Measurements from ENCODE around the gene ZNF439.
"Not testable (repeated sequence)": the region's sequence is repeated elsewhere in the genome, so short reads cannot be mapped to it uniquely, and the experiment has no call there.

Gene ZNF439

DNA sequence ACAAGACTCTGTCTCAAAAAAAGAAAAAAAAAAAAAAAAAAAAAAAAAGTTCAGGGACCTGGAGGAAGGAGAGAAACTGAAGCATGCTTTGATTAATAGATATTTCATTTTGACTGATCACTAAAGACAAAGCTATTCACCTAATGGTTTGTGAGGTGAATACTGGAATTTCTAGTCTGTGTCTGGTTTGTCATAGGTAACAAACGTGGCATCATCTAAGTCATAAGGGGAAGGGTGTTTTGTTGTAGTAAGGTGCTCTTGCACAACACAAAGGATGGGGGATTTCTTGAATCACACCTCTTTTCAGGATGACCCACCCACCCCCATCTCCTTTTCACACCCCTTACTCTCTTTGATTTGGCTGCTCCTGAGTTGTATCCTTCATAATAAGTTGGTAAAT is 25.2 kb downstream of the ZNF439 start:
- no peak overlapping the region for H3K4me3 ChIP-seq (ENCODE audit: low read length)
- no peak for DNase-seq (ENCODE audit: low read depth)
- TF ChIP-seq, protein P1, sequence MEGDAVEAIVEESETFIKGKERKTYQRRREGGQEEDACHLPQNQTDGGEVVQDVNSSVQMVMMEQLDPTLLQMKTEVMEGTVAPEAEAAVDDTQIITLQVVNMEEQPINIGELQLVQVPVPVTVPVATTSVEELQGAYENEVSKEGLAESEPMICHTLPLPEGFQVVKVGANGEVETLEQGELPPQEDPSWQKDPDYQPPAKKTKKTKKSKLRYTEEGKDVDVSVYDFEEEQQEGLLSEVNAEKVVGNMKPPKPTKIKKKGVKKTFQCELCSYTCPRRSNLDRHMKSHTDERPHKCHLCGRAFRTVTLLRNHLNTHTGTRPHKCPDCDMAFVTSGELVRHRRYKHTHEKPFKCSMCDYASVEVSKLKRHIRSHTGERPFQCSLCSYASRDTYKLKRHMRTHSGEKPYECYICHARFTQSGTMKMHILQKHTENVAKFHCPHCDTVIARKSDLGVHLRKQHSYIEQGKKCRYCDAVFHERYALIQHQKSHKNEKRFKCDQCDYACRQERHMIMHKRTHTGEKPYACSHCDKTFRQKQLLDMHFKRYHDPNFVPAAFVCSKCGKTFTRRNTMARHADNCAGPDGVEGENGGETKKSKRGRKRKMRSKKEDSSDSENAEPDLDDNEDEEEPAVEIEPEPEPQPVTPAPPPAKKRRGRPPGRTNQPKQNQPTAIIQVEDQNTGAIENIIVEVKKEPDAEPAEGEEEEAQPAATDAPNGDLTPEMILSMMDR (conservative IDR thresholded peaks at IDR 0.05; ENCODE audit: low read depth, low read length): no peak

DNA sequence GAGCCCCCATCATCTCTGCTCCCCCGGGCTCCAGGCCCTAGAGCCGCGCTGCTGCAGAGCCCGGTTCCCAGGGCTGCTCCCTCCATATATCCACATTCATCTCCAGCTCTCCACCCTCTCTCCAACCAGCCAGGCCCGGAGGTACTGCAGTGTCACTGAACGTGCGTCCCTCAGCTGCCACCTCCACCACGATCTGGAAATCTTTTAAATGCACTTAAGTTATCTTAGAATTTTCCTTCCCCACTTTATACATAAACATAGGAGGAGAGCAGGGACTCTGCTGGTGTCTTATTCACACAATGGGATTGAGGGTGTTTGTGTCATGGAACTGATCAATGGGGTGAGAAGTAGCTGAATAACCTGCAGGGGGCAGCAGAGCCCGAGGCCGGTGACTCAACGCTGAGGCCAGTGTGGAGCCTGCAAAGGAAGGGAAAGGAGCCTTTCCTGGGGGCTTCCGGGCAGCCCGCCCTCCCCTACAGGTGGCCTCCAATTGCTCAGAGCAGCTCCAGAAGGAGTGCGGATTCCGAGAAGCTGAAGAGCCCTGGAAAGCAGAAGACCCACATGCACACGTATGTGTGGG is 31.3 kb downstream of the ZNF439 start:
- not testable (repeated sequence) for H3K4me3 ChIP-seq (ENCODE audit: low read length); DNase-seq (ENCODE audit: low read depth)

GRCh38 chr19:11880598-11880997 is 32.1 kb downstream of the ZNF439 start:
- H3K4me3 ChIP-seq (ENCODE audit: low read length): no peak overlapping the region
- no peak for DNase-seq (ENCODE audit: low read depth)
- TF ChIP-seq, protein P1 (conservative IDR thresholded peaks at IDR 0.05; ENCODE audit: low read depth, low read length): no peak

DNA sequence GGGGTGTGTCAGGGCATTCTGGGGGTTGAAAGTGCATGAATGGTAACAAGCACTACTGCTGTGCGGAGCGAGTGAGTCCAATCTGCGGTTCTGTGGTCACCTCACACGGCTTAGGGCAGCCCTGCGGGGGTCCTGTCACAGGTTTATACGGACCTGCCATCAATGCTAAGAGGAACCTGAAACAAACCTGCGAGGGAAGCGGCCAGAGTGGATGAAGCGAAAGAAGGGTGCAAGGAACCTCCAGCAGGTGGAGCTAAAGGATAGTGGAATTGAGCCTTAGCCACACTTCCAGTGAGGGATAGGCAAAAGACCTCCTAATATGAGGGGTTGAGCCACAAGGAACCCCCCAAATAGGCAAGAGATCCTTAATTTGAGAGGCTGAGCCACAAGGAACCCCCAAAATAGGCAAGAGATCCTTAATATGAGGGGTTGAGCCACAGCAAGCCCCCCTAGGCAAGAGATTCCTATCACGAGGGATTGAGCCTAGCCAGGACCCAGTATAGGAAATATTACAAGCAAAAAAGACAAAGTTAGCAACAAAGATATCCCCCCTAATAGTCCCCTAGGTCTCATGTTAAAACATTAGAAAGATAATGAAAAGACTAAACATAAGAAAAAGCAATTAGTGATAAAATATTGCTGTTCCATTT is 32.8 kb downstream of the ZNF439 start:
- H3K4me3 ChIP-seq (ENCODE audit: low read length): no peak overlapping the region
- TF ChIP-seq, protein P1 (conservative IDR thresholded peaks at IDR 0.05; ENCODE audit: low read depth, low read length): peak; percentile 74
- DNase-seq (ENCODE audit: low read depth): no peak

DNA sequence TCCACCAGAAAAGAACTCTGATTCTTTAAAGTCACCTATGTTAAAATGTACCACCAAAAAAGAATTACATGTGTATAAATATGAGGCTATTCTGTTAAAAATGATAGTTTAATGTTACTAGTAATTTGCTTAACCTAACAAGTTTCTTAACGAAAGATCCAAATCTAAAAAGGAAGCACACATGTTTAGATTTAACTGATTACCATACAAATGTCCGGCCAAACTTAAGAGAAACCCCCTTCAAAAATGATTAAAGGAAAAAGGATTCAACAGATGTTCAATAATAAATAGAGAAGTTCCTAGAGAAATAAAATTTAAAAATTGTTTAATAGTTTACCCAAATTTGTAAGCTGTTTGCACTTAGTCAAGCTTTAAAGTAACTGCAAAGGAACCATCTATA is 34.1 kb downstream of the ZNF439 start:
- no peak for DNase-seq (ENCODE audit: low read depth)
- TF ChIP-seq, protein P1 (conservative IDR thresholded peaks at IDR 0.05; ENCODE audit: low read depth, low read length): no peak

GRCh38 chr19:11887234-11887610 is 38.7 kb downstream of the ZNF439 start:
- peak overlapping the region; percentile 86 for H3K4me3 ChIP-seq (ENCODE audit: low read length)
- DNase-seq (ENCODE audit: low read depth): no peak
- TF ChIP-seq, protein P1 (conservative IDR thresholded peaks at IDR 0.05; ENCODE audit: low read depth, low read length): no peak

More for the DNA sequence above, 34.1 kb downstream of the ZNF439 start:
- no peak overlapping the region for H3K4me3 ChIP-seq (ENCODE audit: low read length)

- TF ChIP-seq, protein P1 (conservative IDR thresholded peaks at IDR 0.05; ENCODE audit: low read depth, low read length): peak; percentile 12
- DNase-seq (ENCODE audit: low read depth): peak; percentile 28
- peak within 1 kb of the TSS; percentile 86 for H3K4me3 ChIP-seq (ENCODE audit: low read length)
These were observed 39.3 kb downstream of the ZNF439 start, which contains the start of gene ZNF69 for GRCh38 chr19:11887611-11888531. Gene ZNF69 (plus strand): TSS chr19:11887782. CDS start chr19:11887924, 142 bp downstream.

DNA sequence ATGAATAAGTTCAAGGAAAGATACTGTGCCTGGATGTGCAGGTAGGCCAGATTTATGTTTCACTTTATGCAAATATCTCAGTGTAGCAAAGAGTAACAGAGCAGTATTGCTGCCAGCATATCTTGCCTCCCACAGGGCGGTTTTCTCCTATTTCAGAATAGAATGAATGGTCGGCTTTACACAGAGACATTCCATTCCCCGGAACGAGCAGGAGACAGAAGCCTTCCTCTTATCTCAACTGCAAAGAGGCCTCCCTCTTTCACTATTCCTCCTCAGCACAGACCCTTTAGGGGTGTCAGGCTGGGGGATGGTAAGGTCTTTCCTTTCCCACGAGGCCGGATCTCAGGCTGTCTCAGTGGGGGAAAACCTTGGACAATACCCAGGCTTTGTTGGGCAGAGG is 41.4 kb downstream of the ZNF439 start:
- DNase-seq (ENCODE audit: low read depth); H3K4me3 ChIP-seq (ENCODE audit: low read length): not testable (repeated sequence)

Measured in retinal pigment epithelial cell (primary cell).